ENCODE data around the gene ZNF598. TPM values are rescaled to one million over a fixed set of nuclear protein-coding genes. Genes with fewer than 3 reads are reported as not detected.
"Not testable (repeated sequence)": the region's sequence is repeated elsewhere in the genome, so short reads cannot be mapped to it uniquely, and the experiment has no call there.

Gene ZNF598
- total RNA-seq, 1 donor from 2014 or later: 22.8 TPM

- DNase-seq (ENCODE audit: low read depth, low spot score): no peak
Measured at GRCh38 chr16:1977875-1978268, 31.7 kb downstream of the ZNF598 start.

- DNase-seq (ENCODE audit: low read depth, low spot score): no peak
Measured at GRCh38 chr16:1976951-1977874, 32.4 kb downstream of the ZNF598 start.

GRCh38 chr16:1976216-1976520 is 33.5 kb downstream of the ZNF598 start:
- DNase-seq (ENCODE audit: low read depth, low spot score): no peak

GRCh38 chr16:1975432-1976215 is 34.0 kb downstream of the ZNF598 start:
- no peak for DNase-seq (ENCODE audit: low read depth, low spot score)

- no peak for DNase-seq (ENCODE audit: low read depth, low spot score)
Measured at GRCh38 chr16:1974157-1975070, 35.2 kb downstream of the ZNF598 start.

GRCh38 chr16:1973461-1974156 is 36.0 kb downstream of the ZNF598 start:
- no peak for DNase-seq (ENCODE audit: low read depth, low spot score)

- no peak for DNase-seq (ENCODE audit: low read depth, low spot score)
Measured at GRCh38 chr16:1972490-1972877, 37.1 kb downstream of the ZNF598 start.

GRCh38 chr16:1971796-1972489 is 37.7 kb downstream of the ZNF598 start, which contains the start of gene TBL3:
TBL3 (plus strand) TSS chr16:1972053; CDS start chr16:1972165, 112 bp downstream.
- DNase-seq (ENCODE audit: low read depth, low spot score): peak; percentile 81

- no peak for DNase-seq (ENCODE audit: low read depth, low spot score)
Measured at GRCh38 chr16:1968146-1968953, 41.3 kb downstream of the ZNF598 start.

GRCh38 chr16:1966460-1966859 is 43.2 kb downstream of the ZNF598 start, which contains the start of gene RNF151:
RNF151 (plus strand) TSS chr16:1966856; CDS start chr16:1966882, 26 bp downstream.
- DNase-seq (ENCODE audit: low read depth, low spot score): no peak

- no peak for DNase-seq (ENCODE audit: low read depth, low spot score)
Measured at GRCh38 chr16:1965396-1966001, 44.1 kb downstream of the ZNF598 start.

GRCh38 chr16:1964506-1965395 is 44.9 kb downstream of the ZNF598 start, which contains the start of gene RPS2:
RPS2 (minus strand) TSS chr16:1964826; CDS start chr16:1964625, 201 bp downstream.
- peak; percentile 97 for DNase-seq (ENCODE audit: low read depth, low spot score)

- DNase-seq (ENCODE audit: low read depth, low spot score): no peak
Measured at GRCh38 chr16:1963806-1964505, 45.7 kb downstream of the ZNF598 start.

GRCh38 chr16:1962161-1963153 is 47.2 kb downstream of the ZNF598 start:
- DNase-seq (ENCODE audit: low read depth, low spot score): not testable (repeated sequence)

- DNase-seq (ENCODE audit: low read depth, low spot score): no peak
Measured at GRCh38 chr16:1961651-1962067, 48.0 kb downstream of the ZNF598 start.
